Loucy (cell line): ENCODE data around the gene FCN3.

Experiments used
- H2AFZ ChIP-seq: fragments of 200-600 bp; sonication (generic); 2 replicates; pipeline ENCODE4 v1.6.0; 2016; ENCODE audit warnings: antibody characterized with exemption, mild to moderate bottlenecking, low read length, moderate library complexity
- H3F3A ChIP-seq: fragments of 200-600 bp; 2 replicates; pipeline ENCODE4 v1.6.0; 2016; ENCODE audit warnings: antibody characterized with exemption, low read depth, mild to moderate bottlenecking
- H3K27me3 ChIP-seq: fragments of 200-600 bp; sonication (generic); 2 replicates; pipeline ENCODE4 v1.6.1; 2014; ENCODE audit warnings: low read length, mild to moderate bottlenecking; ENCODE audit not compliant: insufficient read depth, poor library complexity, severe bottlenecking
- H3K36me3 ChIP-seq: fragments of 200-600 bp; sonication (generic); 2 replicates; pipeline ENCODE4 v1.6.1; 2016; ENCODE audit warnings: low read length; ENCODE audit not compliant: insufficient read depth
- H3K4me1 ChIP-seq: fragments of 200-600 bp; sonication (generic); 2 replicates; pipeline ENCODE4 v1.5.1; 2014; ENCODE audit warnings: low read length, mild to moderate bottlenecking; ENCODE audit not compliant: insufficient read depth, poor library complexity, severe bottlenecking
- H3K4me2 ChIP-seq: fragments of 200-600 bp; sonication (generic); 2 replicates; pipeline ENCODE4 v1.6.0; 2014; ENCODE audit warnings: antibody characterized with exemption, low read length, low read depth, mild to moderate bottlenecking; ENCODE audit not compliant: poor library complexity, severe bottlenecking
- H3K4me3 ChIP-seq: fragments of 200-600 bp; sonication (generic); 2 replicates; pipeline ENCODE4 v1.5.1; 2014; ENCODE audit warnings: low read length, mild to moderate bottlenecking, mixed read lengths; ENCODE audit not compliant: poor library complexity, severe bottlenecking
- H3K79me2 ChIP-seq: fragments of 200-600 bp; sonication (generic); 2 replicates; pipeline ENCODE4 v1.6.1; 2014; ENCODE audit warnings: low read length; ENCODE audit not compliant: insufficient read depth
- H3K9ac ChIP-seq: fragments of 200-600 bp; sonication (generic); 2 replicates; pipeline ENCODE4 v1.6.0; 2014; ENCODE audit warnings: mild to moderate bottlenecking, low read depth, low read length, moderate library complexity; ENCODE audit not compliant: poor library complexity, severe bottlenecking
- H3K9me2 ChIP-seq: fragments of 200-600 bp; sonication (generic); replicated peaks from 2 replicates; pipeline ENCODE4 v1.6.1; 2016; ENCODE audit warnings: low read depth, low read length, mixed read lengths
- H3K9me3 ChIP-seq: fragments of 200-600 bp; sonication (generic); 2 replicates; pipeline ENCODE4 v1.6.1; 2014; ENCODE audit warnings: mild to moderate bottlenecking, antibody characterized with exemption, low read length, low read depth; ENCODE audit not compliant: insufficient read depth
- H4K20me1 ChIP-seq: fragments of 200-600 bp; sonication (generic); 2 replicates; pipeline ENCODE4 v1.6.0; 2014; ENCODE audit warnings: antibody characterized with exemption, low read length, mild to moderate bottlenecking; ENCODE audit not compliant: insufficient read depth, poor library complexity, severe bottlenecking
- EZH2phosphoT487 ChIP-seq: fragments of 200-600 bp; IDR thresholded peaks from 2 replicates; pipeline ENCODE4 v1.6.1; 2018; ENCODE audit warnings: antibody characterized with exemption, mild to moderate bottlenecking, moderate library complexity, borderline replicate concordance
- TF ChIP-seq, protein P1 (sequence below): fragments of 200-600 bp; sonication (generic); conservative IDR thresholded peaks from 2 replicates; pipeline ENCODE4 v1.5.1; 2014; ENCODE audit warnings: mild to moderate bottlenecking, antibody characterized with exemption, low read length

FCN3 gene

DNA sequence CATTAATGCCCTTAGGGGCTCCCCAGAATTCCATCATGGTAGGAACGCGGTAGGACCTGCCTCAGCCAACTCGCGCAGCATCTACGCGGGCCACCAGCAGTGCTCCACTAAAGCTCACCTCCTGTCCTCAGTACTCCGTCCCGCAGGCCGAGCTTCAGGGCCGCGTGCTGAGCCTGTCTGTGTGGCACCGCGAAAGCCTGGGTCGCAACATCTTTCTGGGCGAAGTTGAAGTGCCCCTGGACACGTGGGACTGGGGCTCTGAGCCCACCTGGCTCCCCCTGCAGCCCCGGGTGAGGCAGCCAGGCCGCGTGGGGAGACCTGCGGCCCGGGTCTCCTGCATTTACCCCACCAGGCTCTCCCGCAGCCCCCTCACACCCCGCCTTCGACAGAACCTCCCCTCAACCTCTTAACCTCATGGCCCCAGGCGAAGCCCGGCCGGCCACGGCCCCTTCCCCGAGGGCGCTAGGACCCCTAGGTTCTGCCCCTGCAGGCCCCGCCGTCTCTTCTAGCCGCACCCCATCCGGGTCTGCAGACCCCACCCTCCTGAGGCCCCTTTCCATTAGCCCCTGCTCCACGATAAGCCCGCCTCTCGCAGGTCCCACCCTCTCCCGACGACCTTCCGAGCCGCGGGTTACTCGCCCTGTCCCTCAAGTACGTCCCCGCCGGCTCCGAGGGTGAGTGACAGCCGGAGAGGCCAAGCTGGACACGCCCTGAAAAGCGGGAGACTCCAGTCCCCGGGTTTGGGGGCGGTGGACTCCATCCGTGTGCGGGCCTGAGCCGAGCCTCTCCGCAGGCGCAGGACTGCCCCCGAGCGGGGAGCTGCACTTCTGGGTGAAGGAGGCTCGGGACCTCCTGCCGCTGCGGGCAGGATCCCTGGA is 23.7 kb downstream of the FCN3 start:
- Histone ChIP-seq H3K9me2 (no peaks in the 10 kb centered on the region), H4K20me1 (no peaks in the 10 kb centered on the region), H3K9me3 (no peaks in the 10 kb centered on the region), H3K4me3 (no peak overlapping the region), H3K27me3 (no peaks in the 10 kb centered on the region), H3K36me3 (peaks cover 5% of the 10 kb centered on the region; the same call in 1 of the 2 replicates), H3F3A (no peaks in the 10 kb centered on the region), H3K79me2 (peaks cover 6% of the 10 kb centered on the region; the same call in 1 of the 2 replicates), H2AFZ (no peak overlapping the region), H3K4me2 (no peak overlapping the region), H3K9ac (no peak overlapping the region), H3K4me1 (peaks cover 3% of the 10 kb centered on the region)
- no peak for TF ChIP-seq EZH2phosphoT487
- TF ChIP-seq, protein P1, sequence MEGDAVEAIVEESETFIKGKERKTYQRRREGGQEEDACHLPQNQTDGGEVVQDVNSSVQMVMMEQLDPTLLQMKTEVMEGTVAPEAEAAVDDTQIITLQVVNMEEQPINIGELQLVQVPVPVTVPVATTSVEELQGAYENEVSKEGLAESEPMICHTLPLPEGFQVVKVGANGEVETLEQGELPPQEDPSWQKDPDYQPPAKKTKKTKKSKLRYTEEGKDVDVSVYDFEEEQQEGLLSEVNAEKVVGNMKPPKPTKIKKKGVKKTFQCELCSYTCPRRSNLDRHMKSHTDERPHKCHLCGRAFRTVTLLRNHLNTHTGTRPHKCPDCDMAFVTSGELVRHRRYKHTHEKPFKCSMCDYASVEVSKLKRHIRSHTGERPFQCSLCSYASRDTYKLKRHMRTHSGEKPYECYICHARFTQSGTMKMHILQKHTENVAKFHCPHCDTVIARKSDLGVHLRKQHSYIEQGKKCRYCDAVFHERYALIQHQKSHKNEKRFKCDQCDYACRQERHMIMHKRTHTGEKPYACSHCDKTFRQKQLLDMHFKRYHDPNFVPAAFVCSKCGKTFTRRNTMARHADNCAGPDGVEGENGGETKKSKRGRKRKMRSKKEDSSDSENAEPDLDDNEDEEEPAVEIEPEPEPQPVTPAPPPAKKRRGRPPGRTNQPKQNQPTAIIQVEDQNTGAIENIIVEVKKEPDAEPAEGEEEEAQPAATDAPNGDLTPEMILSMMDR = no peak

DNA sequence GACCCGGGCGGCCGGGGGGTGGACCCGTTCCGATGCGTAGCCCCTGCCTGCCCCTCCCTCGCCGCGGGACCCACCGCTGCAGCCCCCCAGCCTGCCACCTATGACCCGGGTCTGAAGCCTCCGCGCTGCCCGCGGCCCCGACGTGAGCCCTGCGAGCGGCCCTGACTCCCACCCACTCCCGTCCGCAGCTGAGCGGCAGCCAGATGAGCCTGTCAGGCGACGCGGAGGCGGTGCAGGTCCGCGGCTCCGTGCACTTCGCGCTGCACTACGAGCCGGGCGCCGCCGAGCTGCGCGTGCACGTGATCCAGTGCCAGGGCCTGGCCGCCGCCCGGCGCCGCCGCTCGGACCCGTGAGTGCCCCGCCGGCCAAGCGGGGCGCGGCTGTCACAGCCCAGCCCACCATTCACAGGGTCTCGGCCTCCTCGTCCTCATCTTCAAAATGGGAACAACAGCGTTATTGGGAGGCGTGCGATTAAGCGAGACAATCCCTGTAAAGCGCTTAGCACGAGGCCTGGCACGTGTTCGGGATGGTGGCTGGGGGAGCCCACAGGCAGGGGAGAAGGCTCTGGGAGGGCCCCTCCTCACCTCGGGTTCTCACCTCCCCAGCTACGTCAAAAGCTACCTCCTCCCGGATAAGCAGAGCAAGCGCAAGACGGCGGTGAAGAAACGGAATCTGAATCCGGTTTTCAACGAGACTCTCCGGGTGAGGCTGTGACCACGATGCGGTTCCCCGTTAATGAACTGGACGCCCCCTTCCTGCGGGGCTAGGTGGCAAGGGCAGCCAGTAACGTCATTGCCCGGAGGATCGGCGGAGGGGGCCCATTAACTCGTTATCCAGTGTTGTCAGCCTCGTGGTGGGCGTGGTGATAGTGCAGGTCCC is 24.6 kb downstream of the FCN3 start:
- Histone ChIP-seq H3K4me1 (peaks cover 7% of the 10 kb centered on the region), H3F3A (no peaks in the 10 kb centered on the region), H3K36me3 (peaks cover 5% of the 10 kb centered on the region; the same call in 1 of the 2 replicates), H3K4me3 (no peak overlapping the region), H2AFZ (no peak overlapping the region), H3K9ac (no peak overlapping the region), H3K9me3 (no peaks in the 10 kb centered on the region), H3K79me2 (peaks cover 12% of the 10 kb centered on the region; the same call in 1 of the 2 replicates), H4K20me1 (no peaks in the 10 kb centered on the region), H3K4me2 (no peak overlapping the region), H3K27me3 (no peaks in the 10 kb centered on the region), H3K9me2 (no peaks in the 10 kb centered on the region)
- TF ChIP-seq, protein P1 = no peak
- TF ChIP-seq EZH2phosphoT487 = no peak

DNA sequence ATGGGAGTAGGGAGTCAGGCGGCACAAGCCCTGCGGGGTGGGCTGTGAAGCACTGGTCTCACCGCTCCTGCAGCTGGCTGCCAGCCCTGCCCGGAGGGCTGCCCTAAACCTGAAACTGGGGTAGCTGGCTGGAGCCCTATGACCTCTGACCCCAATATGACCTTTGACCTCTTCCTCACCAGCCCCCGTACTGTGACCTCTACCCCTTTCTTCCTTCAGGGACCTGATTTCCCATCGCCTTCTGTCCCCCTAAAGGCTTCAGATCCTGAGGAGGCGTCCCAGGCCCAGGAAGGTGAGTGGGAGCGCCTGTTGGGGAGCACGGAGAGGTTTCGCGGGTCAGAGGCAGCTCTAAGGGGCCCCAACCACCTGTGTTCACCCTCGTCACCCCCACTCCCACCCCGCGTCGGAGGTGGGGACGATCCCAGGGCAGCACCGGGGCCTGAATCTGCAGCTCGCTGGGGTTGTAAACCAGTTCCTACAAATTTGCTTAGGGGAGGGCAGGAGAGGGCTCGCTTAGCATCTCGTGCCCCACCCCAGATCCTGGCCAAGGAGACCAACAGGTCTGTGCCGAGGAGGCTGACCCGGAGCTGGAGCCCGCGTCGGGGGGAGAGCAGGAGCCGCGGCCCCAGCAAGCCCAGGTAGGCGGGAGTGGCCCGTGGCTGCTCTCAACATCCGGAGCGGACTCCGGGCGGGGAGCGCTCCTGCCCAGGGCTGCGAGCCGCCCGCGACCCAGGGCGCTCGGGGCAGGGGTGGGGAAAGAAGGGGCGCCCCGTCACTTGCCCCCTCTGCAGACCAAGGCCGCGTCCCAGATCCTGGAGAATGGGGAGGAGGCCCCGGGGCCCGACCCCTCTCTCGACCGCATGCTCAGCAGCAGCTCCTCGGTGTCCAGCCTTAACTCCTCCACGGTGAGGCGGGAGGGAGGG is 25.5 kb downstream of the FCN3 start:
- Histone ChIP-seq H3K4me3 (no peak overlapping the region), H3K4me1 (peaks cover 12% of the 10 kb centered on the region), H3K9me2 (no peaks in the 10 kb centered on the region), H2AFZ (no peak overlapping the region), H3K27me3 (no peaks in the 10 kb centered on the region), H3K9me3 (no peaks in the 10 kb centered on the region), H3F3A (no peaks in the 10 kb centered on the region), H3K9ac (no peak overlapping the region), H4K20me1 (no peaks in the 10 kb centered on the region), H3K36me3 (peaks cover 5% of the 10 kb centered on the region; the same call in 1 of the 2 replicates), H3K79me2 (peaks cover 19% of the 10 kb centered on the region; the same call in 1 of the 2 replicates), H3K4me2 (no peak overlapping the region)
- TF ChIP-seq, protein P1 = no peak
- TF ChIP-seq EZH2phosphoT487 = no peak
